H1 (cell line): ENCODE measurements around the gene NCOA6. TPM values are rescaled to one million over a fixed set of nuclear protein-coding genes. Genes with fewer than 3 reads are reported as not detected.
A peak's percentile ranks its signal among the peaks of the same experiment; 100 is the strongest.

ENCODE experiments used
- CTCF ChIA-PET: fragments of 300-600 bp; sonication (Branson Sonifier 250); formaldehyde crosslinking; loops from one replicate; lab custom pipeline; 2021; ENCODE audit not compliant: partially characterized antibody; lab: Charles Lee
- POLR2A ChIA-PET: fragments of 300-600 bp; sonication (Branson Sonifier 250); formaldehyde crosslinking; loops from one replicate; lab custom pipeline; 2021; ENCODE audit warnings: inconsistent platforms; ENCODE audit not compliant: partially characterized antibody; lab: Charles Lee
- DNase-seq, 2 experiments: peaks; one replicate each; pipeline versions ENCODE4 v3.0.0 to v3.0.0-alpha.2; 2010 to 2022; ENCODE audit warnings: low spot score in 2 of 2, low read depth in 1 of 2, mixed read lengths in 1 of 2
- FAIRE-seq: peaks from 2 replicates; lab custom pipeline; 2011; peaks lifted over from hg19 to GRCh38; lab: Jason Lieb, UNC
- H2AFZ ChIP-seq: 2 replicates; pipeline ENCODE4 v1.8.1; 2012; ENCODE audit warnings: low read length, inconsistent platforms
- H2AK5ac ChIP-seq: 2 replicates; pipeline ENCODE4 v1.6.1; 2013; ENCODE audit warnings: low read depth, low read length
- H2BK120ac ChIP-seq: replicated peaks from 2 replicates; pipeline ENCODE3; 2013; ENCODE audit warnings: low read depth, low read length, inconsistent platforms
- H2BK12ac ChIP-seq: 2 replicates; pipeline ENCODE4 v1.6.1; 2013; ENCODE audit warnings: low read depth, low read length
- H2BK15ac ChIP-seq: 2 replicates; pipeline ENCODE4 v1.6.1; 2013; ENCODE audit warnings: low read length
- H2BK20ac ChIP-seq: 2 replicates; pipeline ENCODE4 v1.6.1; 2013; ENCODE audit warnings: low read length
- H2BK5ac ChIP-seq: 2 replicates; pipeline ENCODE4 v1.6.1; 2013; ENCODE audit warnings: low read depth, low read length
- H3K14ac ChIP-seq: 2 replicates; pipeline ENCODE4 v1.6.1; 2013; ENCODE audit warnings: inconsistent platforms; ENCODE audit not compliant: insufficient read length
- H3K18ac ChIP-seq: 2 replicates; pipeline ENCODE4 v1.6.1; 2013; ENCODE audit warnings: low read length; ENCODE audit errors: extremely low read depth
- H3K23ac ChIP-seq: 2 replicates; pipeline ENCODE4 v1.6.1; 2013; ENCODE audit warnings: inconsistent platforms; ENCODE audit not compliant: insufficient read length
- H3K23me2 ChIP-seq: 2 replicates; pipeline ENCODE4 v1.6.1; 2013; ENCODE audit warnings: low read depth, low read length
- H3K27ac ChIP-seq: 2 replicates; pipeline ENCODE4 v1.6.1; 2011; ENCODE audit warnings: low read depth, low read length, inconsistent platforms
- H3K27me3 ChIP-seq, 4 experiments: replicated peaks in 1 of 4; 1 replicate in 1 of 4; 2 replicates in 3 of 4; pipeline versions ENCODE4 v1.6.1 to v1.8.1; 2011 to 2013; ENCODE audit warnings: low read length in 3 of 4, mild to moderate bottlenecking in 3 of 4, inconsistent platforms in 2 of 4, mixed read lengths in 2 of 4, moderate library complexity in 1 of 4; ENCODE audit not compliant: control insufficient read depth in 3 of 4, insufficient read depth in 3 of 4; ENCODE audit errors: extremely low read depth in 1 of 4
- H3K36me3 ChIP-seq, 4 experiments: 2 replicates each; pipeline versions ENCODE4 v1.6.1 to v1.8.1; 2011 to 2013; ENCODE audit warnings: mild to moderate bottlenecking in 4 of 4, low read length in 3 of 4, moderate library complexity in 2 of 4, control low read depth in 1 of 4, inconsistent platforms in 1 of 4; ENCODE audit not compliant: insufficient read depth in 4 of 4, control insufficient read depth in 2 of 4
- H3K4ac ChIP-seq: replicated peaks from 2 replicates; pipeline ENCODE3; 2013; ENCODE audit warnings: low read length, low read depth, mixed read lengths, inconsistent platforms; ENCODE audit not compliant: insufficient read length
- H3K4me1 ChIP-seq, 4 experiments: replicated peaks in 1 of 4; 1 replicate in 1 of 4; 2 replicates in 3 of 4; pipeline versions ENCODE4 v1.6.1 to v1.8.1; 2011 to 2013; ENCODE audit warnings: low read length in 3 of 4, inconsistent platforms in 2 of 4, mixed read lengths in 1 of 4; ENCODE audit not compliant: insufficient read depth in 4 of 4, control insufficient read depth in 3 of 4
- H3K4me2 ChIP-seq, 2 experiments: 2 replicates each; pipeline versions ENCODE4 v1.6.1 to v1.8.1; 2011 to 2013; ENCODE audit warnings: low read depth in 2 of 2, low read length in 2 of 2, control low read depth in 1 of 2, inconsistent platforms in 1 of 2, mild to moderate bottlenecking in 1 of 2; ENCODE audit not compliant: insufficient read depth in 1 of 2
- H3K4me3 ChIP-seq, 4 experiments: fragments of 200-600, 300-600 bp in 1 of 4; sonication (generic), shearing (Covaris generic), sonication (Bioruptor Twin) in 1 of 4; 2 replicates each; pipeline versions ENCODE4 v1.5.1 to v1.8.1; 2011 to 2016; ENCODE audit warnings: low read length in 4 of 4, low read depth in 3 of 4, control low read depth in 2 of 4, inconsistent platforms in 2 of 4, mild to moderate bottlenecking in 2 of 4, mixed read lengths in 1 of 4, moderate library complexity in 1 of 4; ENCODE audit not compliant: insufficient read depth in 2 of 4; ENCODE audit errors: extremely low read depth in 1 of 4
- H3K56ac ChIP-seq: replicated peaks from 2 replicates; pipeline ENCODE3; 2013; ENCODE audit warnings: low read depth, mild to moderate bottlenecking, mixed read lengths, low read length, inconsistent platforms; ENCODE audit not compliant: insufficient read length
- H3K79me1 ChIP-seq: 2 replicates; pipeline ENCODE4 v1.6.1; 2013; ENCODE audit warnings: low read depth, low read length, control low read depth
- H3K79me2 ChIP-seq, 2 experiments: 2 replicates each; pipeline versions ENCODE4 v1.6.1 to v1.8.1; 2012 to 2013; ENCODE audit warnings: low read length in 2 of 2, mild to moderate bottlenecking in 2 of 2, inconsistent platforms in 1 of 2; ENCODE audit not compliant: insufficient read depth in 2 of 2, control insufficient read depth in 1 of 2
- H3K9ac ChIP-seq, 4 experiments: replicated peaks in 1 of 4; 1 replicate in 1 of 4; 2 replicates in 3 of 4; pipeline versions ENCODE4 v1.6.1 to v1.8.1; 2011 to 2013; ENCODE audit warnings: low read depth in 3 of 4, low read length in 3 of 4, control low read depth in 2 of 4, mild to moderate bottlenecking in 2 of 4, moderate library complexity in 2 of 4, inconsistent platforms in 1 of 4; ENCODE audit errors: extremely low read depth in 1 of 4
- H3K9me3 ChIP-seq, 2 experiments: 2 replicates each; pipeline versions ENCODE4 v1.6.1 to v1.8.1; 2012 to 2013; ENCODE audit warnings: mild to moderate bottlenecking in 2 of 2, moderate library complexity in 2 of 2, control low read depth in 1 of 2, inconsistent platforms in 1 of 2, low read depth in 1 of 2, low read length in 1 of 2, mixed read lengths in 1 of 2; ENCODE audit not compliant: insufficient read depth in 2 of 2
- H4K20me1 ChIP-seq, 2 experiments: replicated peaks in 1 of 2; 2 replicates each; pipeline versions ENCODE3 to v1.8.1; 2011 to 2013; ENCODE audit warnings: inconsistent platforms in 2 of 2, low read length in 2 of 2, mild to moderate bottlenecking in 1 of 2; ENCODE audit not compliant: insufficient read depth in 2 of 2, control insufficient read depth in 1 of 2
- H4K5ac ChIP-seq: 2 replicates; pipeline ENCODE4 v1.6.1; 2013; ENCODE audit warnings: low read length, low read depth, mixed read lengths, inconsistent platforms; ENCODE audit not compliant: insufficient read length
- H4K8ac ChIP-seq: 2 replicates; pipeline ENCODE4 v1.8.0; 2013; ENCODE audit warnings: mild to moderate bottlenecking, moderate library complexity, low read length, inconsistent platforms; ENCODE audit not compliant: insufficient read depth; ENCODE audit errors: extremely low read depth
- H4K91ac ChIP-seq: replicated peaks from 2 replicates; pipeline ENCODE3; 2013; ENCODE audit warnings: low read length, mixed read lengths, inconsistent platforms; ENCODE audit not compliant: insufficient read length
- BRCA1 ChIP-seq: IDR thresholded peaks from 2 replicates; pipeline ENCODE4 v1.6.1; 2012; ENCODE audit warnings: low read depth, low read length, improper control_type of control experiment
- KDM5A ChIP-seq: fragments of 200-600 bp; IDR thresholded peaks from 2 replicates; pipeline ENCODE4 v1.7.1; 2012; ENCODE audit warnings: mild to moderate bottlenecking, low read length, inconsistent platforms, mixed read lengths
- PHF8 ChIP-seq: fragments of 200-600 bp; sonication (generic); conservative IDR thresholded peaks from 2 replicates; pipeline ENCODE4 v1.7.1; 2012; ENCODE audit warnings: low read depth, mild to moderate bottlenecking, inconsistent platforms, low read length, moderate library complexity
- POU5F1 ChIP-seq: IDR thresholded peaks from 2 replicates; pipeline ENCODE4 v1.6.1; 2011; ENCODE audit warnings: low read depth, mild to moderate bottlenecking, low read length, moderate library complexity
- RXRA ChIP-seq: IDR thresholded peaks from 2 replicates; pipeline ENCODE4 v1.6.1; 2011; ENCODE audit warnings: low read depth, mild to moderate bottlenecking, low read length, moderate library complexity; ENCODE audit not compliant: insufficient read depth
- SP2 ChIP-seq: IDR thresholded peaks from 2 replicates; pipeline ENCODE4 v1.6.1; 2012; ENCODE audit warnings: mild to moderate bottlenecking, low read length, inconsistent platforms
- SUZ12 ChIP-seq: fragments of 200-600 bp; sonication (generic); IDR thresholded peaks from 2 replicates; pipeline ENCODE4 v1.6.1; 2012; ENCODE audit warnings: mild to moderate bottlenecking, inconsistent platforms, low read length, moderate library complexity, mixed read lengths
- TAF7 ChIP-seq: optimal IDR thresholded peaks from 2 replicates; pipeline ENCODE3; 2011; ENCODE audit warnings: low read depth, mild to moderate bottlenecking, inconsistent platforms, low read length, moderate library complexity, borderline replicate concordance
- TBP ChIP-seq: IDR thresholded peaks from 2 replicates; pipeline ENCODE4 v1.6.1; 2011; ENCODE audit warnings: low read depth, low read length, improper control_type of control experiment
- YY1 ChIP-seq: IDR thresholded peaks from 2 replicates; pipeline ENCODE4 v1.6.1; 2011; ENCODE audit warnings: low read depth, mild to moderate bottlenecking, low read length
- WGBS, 2 experiments: shearing (Covaris generic) in 1 of 2; methylation state at CpG; one replicate each; pipeline versions ENCODE4 v1.1.6 to v1.1.7; 2013 to 2015; ENCODE audit warnings: low lambda C conversion rate in 2 of 2, mixed read lengths in 2 of 2, inconsistent platforms in 1 of 2, low coverage in 1 of 2, missing lambda C conversion rate in 1 of 2; ENCODE audit not compliant: insufficient replicate concordance in 2 of 2, insufficient coverage in 1 of 2, insufficient read length in 1 of 2; ENCODE audit errors: extremely low coverage in 1 of 2, missing lambda C conversion rate in 1 of 2; 5-methylcytosine and 5-hydroxymethylcytosine counted together
- polyA plus RNA-seq, 7 experiments: library from polyadenylated mRNA; depleted of rRNA in 3 of 7; stranded (reverse) in 5 of 7; unstranded in 2 of 7; fragments of >200 nt in 5 of 7; fragments of 200-250 nt in 2 of 7; gene quantifications; 1 replicate in 5 of 7; 2 replicates in 1 of 7; 4 replicates in 1 of 7; pipeline versions ENCODE4 v1.2.1 to v1.2.3, GENCODE V29; 2011 to 2013; ENCODE audit warnings: missing spikeins in 2 of 7, mixed read lengths in 2 of 7
- total RNA-seq: library from RNA; stranded (reverse); fragmentation: NEBNext Ultra II Directional; extraction: Animal tissue kit (Norgen Biotek cat#: 25700); gene quantifications from 2 replicates; pipeline ENCODE4 v1.2.1, GENCODE V29; 2021
- TF ChIP-seq, protein P1 (sequence below): IDR thresholded peaks from 2 replicates; pipeline ENCODE4 v1.6.1; 2012; ENCODE audit warnings: inconsistent platforms

NCOA6 gene
- total and polyA plus RNA-seq, 2 of the 8 experiments (the other 6 are each of a cell fraction or from before 2014, with no cell fraction given), result 9.0 to 9.5 TPM

DNA sequence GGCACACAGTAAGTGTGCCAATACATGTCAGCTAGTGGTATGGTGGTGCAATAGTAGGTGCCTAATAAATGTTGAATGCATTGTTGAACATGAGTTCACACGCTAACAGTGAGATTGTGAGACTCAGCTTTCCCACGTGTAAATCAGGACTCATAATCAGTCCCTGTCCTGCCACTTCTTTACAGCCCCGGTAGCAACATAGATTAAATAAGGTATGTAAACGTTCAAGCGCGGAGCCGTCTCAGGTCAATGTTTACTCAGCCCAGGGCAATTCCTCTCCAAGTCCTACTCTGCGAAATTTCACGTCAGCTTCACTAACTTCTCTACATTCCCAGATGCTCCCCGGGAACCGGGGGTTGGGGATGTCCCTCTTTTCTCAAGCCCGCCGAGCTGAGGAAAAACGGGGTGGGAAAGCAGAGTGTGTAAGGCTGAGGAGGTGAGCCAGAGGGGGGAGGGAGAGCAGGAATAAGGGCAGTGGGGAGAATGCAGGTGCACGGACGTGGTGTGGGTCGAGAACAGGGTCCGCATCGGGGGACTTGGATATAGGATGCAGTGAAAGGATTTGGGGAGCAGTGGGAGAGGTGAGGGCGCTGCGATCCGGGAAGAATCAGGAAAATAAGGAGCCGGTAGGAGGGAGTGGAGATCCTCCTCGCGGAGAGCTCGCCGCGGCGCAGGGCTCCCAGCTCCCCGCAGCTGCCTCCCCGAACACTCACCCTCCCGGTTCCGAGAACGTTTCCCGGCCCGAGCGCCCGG lies 121.9 kb downstream of the NCOA6 start:
- H3K18ac ChIP-seq, result peak overlapping the region; percentile 24; the same call in 1 of the 2 replicates
- H3K4me3 ChIP-seq, result peak overlapping the region; percentile 75 to 90 (median 82)
- peak overlapping the region; percentile 87 for H2AFZ ChIP-seq
- no peak overlapping the region for H4K5ac ChIP-seq
- 6% methylated on average over 29 of the region's 38 CpGs; no CpG with 5 or more reads in 1 of the 2 experiments for WGBS, 2 experiments
- H3K4ac ChIP-seq, result no peak overlapping the region
- H3K4me2 ChIP-seq, result peak overlapping the region; percentile 96 to 100
- no peak overlapping the region for H2AK5ac ChIP-seq
- no peak for FAIRE-seq
- H3K79me2 ChIP-seq, result no peaks in the 10 kb centered on the region
- H2BK20ac ChIP-seq, result no peak overlapping the region
- no peak for DNase-seq
- H4K91ac ChIP-seq, result no peak overlapping the region
- H3K27me3 ChIP-seq, result peaks cover 0 to 13% (median 12%) of the 10 kb centered on the region in 4 experiments; a peak in 6 of 7 replicates
- H3K9me3 ChIP-seq, result no peaks in the 10 kb centered on the region
- H2BK12ac ChIP-seq, result 0 out of 2 replicates have a peak overlapping the region, but pooled peaks have one; percentile 80
- no peak overlapping the region for H2BK120ac ChIP-seq
- H3K56ac ChIP-seq, result no peak overlapping the region
- peaks cover 0 to 9% (median 5%) of the 10 kb centered on the region in 4 experiments; a peak in 4 of 7 replicates for H3K4me1 ChIP-seq
- H4K20me1 ChIP-seq, result peaks cover 0 to 2% of the 10 kb centered on the region in 2 experiments
- H3K9ac ChIP-seq, result peak overlapping the region; percentile 32 to 78 (median 36); a peak in 6 of 7 replicates
- H4K8ac ChIP-seq, result no peak overlapping the region; the same call in 1 of the 2 replicates
- no peak overlapping the region for H3K27ac ChIP-seq
- H3K23me2 ChIP-seq, result peaks cover 3% of the 10 kb centered on the region; the same call in 1 of the 2 replicates
- H3K14ac ChIP-seq, result peak overlapping the region; percentile 82
- ChIA-PET CTCF (interaction anchor here (0.6 to 1.2 kb wide), 5 partner anchors 22 to 391 kb away, joined by 3 to 4 read pairs (median 3); no protein-coding TSS in a partner anchor), POLR2A (interaction anchor here (1.0 to 1.7 kb wide), 6 partner anchors 9 to 401 kb away, joined by 3 to 8 read pairs (median 3); partner anchors contain the start of genes DYNLRB1 and PIGU)
- H3K23ac ChIP-seq, result no peak overlapping the region
- H3K79me1 ChIP-seq, result no peaks in the 10 kb centered on the region
- H2BK5ac ChIP-seq, result no peak overlapping the region
- no peaks in the 10 kb centered on the region for H3K36me3 ChIP-seq
- 0 out of 2 replicates have a peak overlapping the region, but pooled peaks have one; percentile 83 for H2BK15ac ChIP-seq
- TF ChIP-seq BRCA1 (no peak), TAF7 (no peak), TBP (no peak), PHF8 (no peak), YY1 (no peak), SUZ12 (no peak), KDM5A (no peak), POU5F1 (no peak), RXRA (no peak), SP2 (no peak)
- TF ChIP-seq, protein P1, sequence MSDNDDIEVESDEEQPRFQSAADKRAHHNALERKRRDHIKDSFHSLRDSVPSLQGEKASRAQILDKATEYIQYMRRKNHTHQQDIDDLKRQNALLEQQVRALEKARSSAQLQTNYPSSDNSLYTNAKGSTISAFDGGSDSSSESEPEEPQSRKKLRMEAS, result no peak
